ENCODE data around the gene CLASP1.

- TF ChIP-seq CTCF (IDR thresholded peaks at IDR 0.05; ENCODE audit: low read length) = no peak
- TF ChIP-seq EZH2 (IDR thresholded peaks at IDR 0.05; ENCODE audit: borderline replicate concordance, low read length) = no peak
Measured at GRCh38 chr2:121483021-121483420, 166.2 kb downstream of the CLASP1 start.

All from OCI-LY1 (cell line).